ENCODE data around the gene LGR5.

The LGR5 gene

DNA sequence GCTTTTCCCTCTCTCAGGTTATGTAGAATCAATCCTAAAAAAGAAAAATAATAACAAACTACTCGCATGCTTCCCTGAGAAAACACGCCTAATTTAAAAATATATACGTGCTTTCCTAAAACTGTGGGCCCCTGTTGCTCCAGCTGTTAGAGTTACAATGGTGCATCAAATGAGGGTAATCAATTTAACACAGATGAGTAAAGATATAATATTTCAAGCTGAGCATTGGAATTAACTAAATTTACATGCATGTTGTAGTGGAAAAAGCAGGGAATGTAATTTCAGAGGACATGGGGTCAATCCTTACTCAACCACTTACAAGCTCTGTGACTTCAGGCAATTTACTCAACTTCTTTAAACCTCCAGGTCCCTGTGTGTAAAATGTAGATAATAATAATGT is 22.4 kb upstream of the LGR5 start:
- no peaks in the 10 kb centered on the region for H3K27me3 ChIP-seq (ENCODE audit: control insufficient read depth, insufficient read depth, low read length)

GRCh38 chr12:71420775-71421406 is 18.7 kb upstream of the LGR5 start:
- Histone ChIP-seq H3K4me1 (ENCODE audit: control insufficient read depth, low read depth, low read length) (no peaks in the 10 kb centered on the region), H3K27ac (ENCODE audit: low read length) (no peak overlapping the region), H3K27me3 (ENCODE audit: control insufficient read depth, insufficient read depth, low read length) (no peaks in the 10 kb centered on the region), H3K4me3 (ENCODE audit: low read length) (no peak overlapping the region), H3K9me3 (ENCODE audit: control insufficient read depth, low read depth, low read length) (no peaks in the 10 kb centered on the region), H3K9ac (ENCODE audit: low read length) (no peak overlapping the region), H3K36me3 (ENCODE audit: control insufficient read depth, low read depth, low read length) (no peaks in the 10 kb centered on the region)

More for the DNA sequence above, 22.4 kb upstream of the LGR5 start:
- no peaks in the 10 kb centered on the region for H3K36me3 ChIP-seq (ENCODE audit: control insufficient read depth, low read depth, low read length)
- no peak overlapping the region for H3K9ac ChIP-seq (ENCODE audit: low read length)
- no peaks in the 10 kb centered on the region for H3K9me3 ChIP-seq (ENCODE audit: control insufficient read depth, low read depth, low read length)
- no peaks in the 10 kb centered on the region for H3K4me1 ChIP-seq (ENCODE audit: control insufficient read depth, low read depth, low read length)
- H3K4me3 ChIP-seq (ENCODE audit: low read length), result no peak overlapping the region
- H3K27ac ChIP-seq (ENCODE audit: low read length), result no peak overlapping the region

DNA sequence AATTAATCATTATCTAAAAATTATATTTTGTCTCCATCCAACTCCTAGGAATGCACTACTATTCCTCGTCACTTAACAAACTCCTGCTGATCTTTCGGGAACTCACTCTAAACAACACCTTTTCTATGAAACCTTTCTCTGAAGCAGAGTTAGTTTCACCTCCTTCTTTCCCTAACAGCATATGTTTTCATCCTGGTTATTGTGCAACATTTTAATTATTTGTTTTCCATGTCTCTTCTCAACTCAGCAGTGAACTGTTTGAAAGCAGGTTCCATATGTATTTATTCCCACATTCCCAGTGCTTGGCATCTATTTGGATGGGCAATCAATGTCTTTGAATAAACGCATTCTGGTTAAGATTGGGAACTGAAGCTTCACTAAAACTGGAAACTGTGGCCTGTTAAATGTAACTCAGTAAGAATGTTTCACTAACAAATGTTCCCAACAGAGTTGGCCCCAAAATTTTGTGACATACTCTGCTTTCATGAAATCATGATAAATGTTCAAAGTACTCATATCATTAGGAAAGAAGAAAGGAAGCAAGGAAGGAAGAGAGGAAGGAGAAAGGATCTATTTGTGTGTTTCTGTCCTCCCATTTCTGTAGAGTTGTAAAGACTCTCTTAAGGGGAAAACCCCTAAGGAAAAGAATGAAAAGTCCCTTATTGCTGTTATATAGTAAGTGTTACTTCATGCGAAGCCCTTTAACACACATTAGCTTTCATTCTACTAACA is 13.9 kb upstream of the LGR5 start:
- Histone ChIP-seq H3K27me3 (ENCODE audit: control insufficient read depth, insufficient read depth, low read length) (no peaks in the 10 kb centered on the region), H3K4me3 (ENCODE audit: low read length) (no peak overlapping the region), H3K36me3 (ENCODE audit: control insufficient read depth, low read depth, low read length) (no peaks in the 10 kb centered on the region), H3K4me1 (ENCODE audit: control insufficient read depth, low read depth, low read length) (no peaks in the 10 kb centered on the region), H3K9me3 (ENCODE audit: control insufficient read depth, low read depth, low read length) (no peaks in the 10 kb centered on the region), H3K9ac (ENCODE audit: low read length) (no peak overlapping the region), H3K27ac (ENCODE audit: low read length) (no peak overlapping the region)

DNA sequence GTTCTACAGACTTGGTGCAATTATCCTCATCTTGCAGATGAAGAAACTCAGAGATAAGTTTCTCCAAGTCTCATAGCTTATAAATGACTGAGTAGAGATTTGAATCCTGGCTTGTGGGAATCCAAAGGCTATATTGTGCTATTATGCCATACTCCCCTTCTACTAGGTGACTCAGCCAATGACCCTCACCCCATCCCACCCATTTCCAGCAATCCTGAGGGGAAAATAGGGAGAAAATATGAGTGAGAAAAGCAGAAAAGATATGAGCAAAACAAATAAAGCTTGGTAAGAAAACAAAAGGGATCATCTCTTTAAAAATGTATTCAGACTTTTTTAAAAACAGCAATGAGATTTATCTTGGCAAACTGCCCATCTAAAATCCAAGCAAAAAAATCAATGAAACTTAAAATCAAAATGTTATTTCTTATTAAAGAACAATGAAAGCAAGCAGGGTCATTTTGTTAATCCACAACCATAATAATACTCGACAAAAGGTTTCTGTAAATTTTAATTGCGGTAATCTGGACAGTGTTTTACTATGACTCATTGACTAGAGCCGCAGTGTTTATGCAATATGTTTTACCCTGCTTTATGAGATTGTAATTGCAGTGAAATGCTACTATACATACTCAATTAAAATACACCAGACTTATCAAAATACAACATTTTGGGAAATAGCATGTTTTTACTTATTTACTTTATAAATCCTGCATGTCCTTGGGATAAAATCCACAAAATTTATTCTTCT is 13.1 kb upstream of the LGR5 start:
- Histone ChIP-seq H3K4me1 (ENCODE audit: control insufficient read depth, low read depth, low read length) (no peaks in the 10 kb centered on the region), H3K9me3 (ENCODE audit: control insufficient read depth, low read depth, low read length) (no peaks in the 10 kb centered on the region), H3K9ac (ENCODE audit: low read length) (no peak overlapping the region), H3K27me3 (ENCODE audit: control insufficient read depth, insufficient read depth, low read length) (no peaks in the 10 kb centered on the region), H3K4me3 (ENCODE audit: low read length) (no peak overlapping the region), H3K36me3 (ENCODE audit: control insufficient read depth, low read depth, low read length) (no peaks in the 10 kb centered on the region), H3K27ac (ENCODE audit: low read length) (no peak overlapping the region)

DNA sequence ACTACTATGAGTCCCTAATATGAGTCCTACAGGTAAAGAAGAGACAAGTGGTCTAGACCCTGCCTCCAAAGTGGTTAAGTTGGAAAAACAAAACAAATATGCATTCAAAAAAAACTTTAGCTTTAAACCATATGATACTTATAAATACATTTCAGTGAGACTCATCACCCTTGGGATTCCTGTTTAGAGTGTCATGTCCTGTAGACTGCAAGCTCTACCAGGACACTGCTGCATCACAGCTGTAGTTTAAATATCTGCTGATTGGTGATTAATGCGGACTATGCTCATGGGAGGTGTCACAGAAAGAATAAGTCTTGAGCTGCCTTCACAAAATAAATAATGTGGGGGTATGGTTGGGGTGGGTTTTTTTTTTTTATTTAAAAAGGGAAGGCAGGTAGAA is 8.8 kb upstream of the LGR5 start:
- Histone ChIP-seq H3K4me1 (ENCODE audit: control insufficient read depth, low read depth, low read length) (no peaks in the 10 kb centered on the region), H3K27ac (ENCODE audit: low read length) (no peak overlapping the region), H3K9ac (ENCODE audit: low read length) (no peak overlapping the region), H3K4me3 (ENCODE audit: low read length) (no peak overlapping the region), H3K36me3 (ENCODE audit: control insufficient read depth, low read depth, low read length) (no peaks in the 10 kb centered on the region), H3K27me3 (ENCODE audit: control insufficient read depth, insufficient read depth, low read length) (no peaks in the 10 kb centered on the region), H3K9me3 (ENCODE audit: control insufficient read depth, low read depth, low read length) (no peaks in the 10 kb centered on the region)

GRCh38 chr12:71431991-71432390 is 7.6 kb upstream of the LGR5 start:
- H3K4me3 ChIP-seq (ENCODE audit: low read length), result no peak overlapping the region
- no peaks in the 10 kb centered on the region for H3K4me1 ChIP-seq (ENCODE audit: control insufficient read depth, low read depth, low read length)
- no peak overlapping the region for H3K27ac ChIP-seq (ENCODE audit: low read length)
- no peaks in the 10 kb centered on the region for H3K36me3 ChIP-seq (ENCODE audit: control insufficient read depth, low read depth, low read length)
- no peak overlapping the region for H3K9ac ChIP-seq (ENCODE audit: low read length)
- no peaks in the 10 kb centered on the region for H3K9me3 ChIP-seq (ENCODE audit: control insufficient read depth, low read depth, low read length)
- H3K27me3 ChIP-seq (ENCODE audit: control insufficient read depth, insufficient read depth, low read length), result no peaks in the 10 kb centered on the region

DNA sequence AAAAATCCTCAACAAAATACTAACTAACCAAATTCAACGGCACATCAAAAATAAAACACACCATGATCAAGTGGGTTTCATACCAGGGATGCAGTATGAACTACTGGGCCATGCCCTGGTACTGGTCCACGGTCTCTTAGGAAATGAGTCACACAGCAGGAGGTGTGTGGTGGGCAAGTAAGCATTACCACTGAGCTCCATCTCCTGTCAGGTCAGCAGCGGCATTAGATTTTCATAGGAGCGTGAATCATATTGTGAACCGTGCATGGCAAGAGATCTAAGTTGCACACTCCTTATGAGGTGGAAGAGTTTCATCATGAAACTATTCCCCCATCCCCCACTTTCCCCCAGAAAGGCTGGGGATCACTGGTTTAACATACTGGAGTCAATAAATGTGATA is 6.7 kb upstream of the LGR5 start:
- H3K9me3 ChIP-seq (ENCODE audit: control insufficient read depth, low read depth, low read length), result no peaks in the 10 kb centered on the region
- H3K9ac ChIP-seq (ENCODE audit: low read length), result no peak overlapping the region
- peaks cover 7% of the 10 kb centered on the region for H3K27me3 ChIP-seq (ENCODE audit: control insufficient read depth, insufficient read depth, low read length)
- no peak overlapping the region for H3K4me3 ChIP-seq (ENCODE audit: low read length)
- no peak overlapping the region for H3K27ac ChIP-seq (ENCODE audit: low read length)
- H3K36me3 ChIP-seq (ENCODE audit: control insufficient read depth, low read depth, low read length), result no peaks in the 10 kb centered on the region
- no peaks in the 10 kb centered on the region for H3K4me1 ChIP-seq (ENCODE audit: control insufficient read depth, low read depth, low read length)

- no peak overlapping the region for H3K9ac ChIP-seq (ENCODE audit: low read length)
- no peak overlapping the region for H3K27ac ChIP-seq (ENCODE audit: low read length)
- H3K27me3 ChIP-seq (ENCODE audit: control insufficient read depth, insufficient read depth, low read length), result peaks cover 45% of the 10 kb centered on the region
- H3K4me1 ChIP-seq (ENCODE audit: control insufficient read depth, low read depth, low read length), result peaks cover 6% of the 10 kb centered on the region
- no peak overlapping the region for H3K4me3 ChIP-seq (ENCODE audit: low read length)
- H3K9me3 ChIP-seq (ENCODE audit: control insufficient read depth, low read depth, low read length), result no peaks in the 10 kb centered on the region
- H3K36me3 ChIP-seq (ENCODE audit: control insufficient read depth, low read depth, low read length), result no peaks in the 10 kb centered on the region
Measured at GRCh38 chr12:71436696-71437095, 2.9 kb upstream of the LGR5 start.

DNA sequence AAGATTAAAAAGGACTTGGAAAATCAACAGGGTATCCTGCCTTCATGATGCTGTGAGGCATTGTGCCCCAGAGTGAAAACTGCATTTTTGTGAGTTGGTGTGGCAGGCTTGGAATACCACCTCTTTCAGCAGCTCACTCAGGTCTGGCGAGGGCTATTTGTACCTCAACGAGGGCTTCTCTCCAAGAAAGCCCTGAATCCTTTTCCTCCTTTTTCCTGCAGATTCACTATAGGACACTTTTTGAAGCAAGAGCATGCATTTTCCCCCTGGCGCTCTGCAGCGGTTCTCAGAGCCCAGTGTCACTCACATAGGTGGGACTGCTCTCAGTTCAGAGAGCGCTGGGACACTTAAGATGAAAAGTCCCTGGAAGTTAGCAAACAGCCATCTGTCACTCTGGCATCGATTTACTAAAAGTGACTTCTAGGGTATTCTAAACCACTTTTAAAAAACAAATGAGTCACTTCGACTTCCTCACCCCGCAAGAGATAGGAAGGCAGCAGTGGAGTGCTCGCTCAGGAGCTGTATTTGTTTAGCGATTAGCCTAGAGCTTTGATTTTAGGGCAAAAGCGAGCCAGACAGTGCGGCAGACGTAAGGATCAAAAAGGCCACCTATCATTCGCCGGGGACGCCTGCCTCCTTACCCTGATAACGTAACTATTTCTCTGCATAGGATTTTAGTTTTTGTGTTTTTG is 782 bp upstream of the LGR5 start:
- Histone ChIP-seq H3K27ac (ENCODE audit: low read length) (no peak overlapping the region), H3K36me3 (ENCODE audit: control insufficient read depth, low read depth, low read length) (no peaks in the 10 kb centered on the region), H3K27me3 (ENCODE audit: control insufficient read depth, insufficient read depth, low read length) (peaks cover 63% of the 10 kb centered on the region), H3K9me3 (ENCODE audit: control insufficient read depth, low read depth, low read length) (no peaks in the 10 kb centered on the region), H3K4me1 (ENCODE audit: control insufficient read depth, low read depth, low read length) (peaks cover 6% of the 10 kb centered on the region), H3K4me3 (ENCODE audit: low read length) (peak overlapping the region; percentile 72), H3K9ac (ENCODE audit: low read length) (no peak overlapping the region)

DNA sequence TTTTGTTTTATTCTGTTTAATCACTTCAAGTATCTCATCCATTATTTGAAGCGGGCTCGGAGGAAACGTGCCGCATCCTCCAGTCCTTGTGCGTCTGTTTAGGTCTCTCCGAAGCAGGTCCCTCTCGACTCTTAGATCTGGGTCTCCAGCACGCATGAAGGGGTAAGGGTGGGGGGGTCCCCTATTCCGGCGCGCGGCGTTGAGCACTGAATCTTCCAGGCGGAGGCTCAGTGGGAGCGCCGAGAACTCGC is 311 bp upstream of the LGR5 start:
- no peak overlapping the region for H3K9ac ChIP-seq (ENCODE audit: low read length)
- H3K4me1 ChIP-seq (ENCODE audit: control insufficient read depth, low read depth, low read length), result peaks cover 6% of the 10 kb centered on the region
- H3K36me3 ChIP-seq (ENCODE audit: control insufficient read depth, low read depth, low read length), result no peaks in the 10 kb centered on the region
- peaks cover 63% of the 10 kb centered on the region for H3K27me3 ChIP-seq (ENCODE audit: control insufficient read depth, insufficient read depth, low read length)
- peak overlapping the region; percentile 72 for H3K4me3 ChIP-seq (ENCODE audit: low read length)
- H3K9me3 ChIP-seq (ENCODE audit: control insufficient read depth, low read depth, low read length), result no peaks in the 10 kb centered on the region
- no peak overlapping the region for H3K27ac ChIP-seq (ENCODE audit: low read length)

- Histone ChIP-seq H3K27ac (ENCODE audit: low read length) (no peak overlapping the region), H3K9me3 (ENCODE audit: control insufficient read depth, low read depth, low read length) (no peaks in the 10 kb centered on the region), H3K4me1 (ENCODE audit: control insufficient read depth, low read depth, low read length) (peaks cover 6% of the 10 kb centered on the region), H3K36me3 (ENCODE audit: control insufficient read depth, low read depth, low read length) (no peaks in the 10 kb centered on the region), H3K27me3 (ENCODE audit: control insufficient read depth, insufficient read depth, low read length) (peaks cover 63% of the 10 kb centered on the region), H3K9ac (ENCODE audit: low read length) (no peak overlapping the region), H3K4me3 (ENCODE audit: low read length) (peak overlapping the region; percentile 72)
Measured at GRCh38 chr12:71440345-71440762, 756 bp downstream of the LGR5 start.

Measured in iPS-18a (cell line).